ENCODE measurements around the gene CNTNAP5.

Gene CNTNAP5

DNA sequence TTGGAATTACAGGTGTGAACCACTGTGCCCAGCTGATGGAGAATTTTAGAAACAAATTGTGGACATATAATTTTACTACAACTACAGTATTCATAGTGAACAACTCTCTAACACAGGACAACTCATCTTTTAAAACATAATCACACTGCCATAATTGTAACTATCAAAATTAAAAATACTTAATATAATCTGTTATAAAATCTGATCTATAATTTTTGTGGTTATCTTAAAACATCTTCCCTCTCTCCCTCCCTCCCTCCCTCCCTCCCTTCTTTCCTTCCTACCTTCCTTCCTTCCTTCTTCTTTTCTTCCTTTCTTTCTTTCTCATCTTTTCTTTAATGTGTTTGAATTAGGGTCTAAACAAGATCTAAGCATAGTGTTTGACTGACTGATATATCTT, 577.7 kb downstream of the CNTNAP5 start:
- H3K36me3 ChIP-seq (ENCODE audit: insufficient read depth, insufficient read length, low read length): no peaks in the 10 kb centered on the region
- H3K4me3 ChIP-seq (ENCODE audit: insufficient read length, low read depth): no peak overlapping the region
- no peaks in the 10 kb centered on the region for H3K27me3 ChIP-seq (ENCODE audit: insufficient read depth, insufficient read length)
- H3K4me1 ChIP-seq (ENCODE audit: insufficient read depth, insufficient read length): no peaks in the 10 kb centered on the region
- no peak overlapping the region for H3K9ac ChIP-seq (ENCODE audit: insufficient read length, low read depth)
- 0 out of 2 replicates have a peak, but pooled peaks cover 8% of the 10 kb centered on the region for H3K9me3 ChIP-seq (ENCODE audit: insufficient read depth, low read length)
- DNase-seq (ENCODE audit: low read depth, low spot score): no peak
- TF ChIP-seq ZNF274 (IDR thresholded peaks at IDR 0.05; ENCODE audit: low read depth, low read length): no peak
- TF ChIP-seq YY1 (IDR thresholded peaks at IDR 0.05; ENCODE audit: insufficient read depth, insufficient read length): no peak
- no peak for TF ChIP-seq SUZ12 (IDR thresholded peaks at IDR 0.05; ENCODE audit: extremely low read depth, insufficient read depth, insufficient read length)

DNA sequence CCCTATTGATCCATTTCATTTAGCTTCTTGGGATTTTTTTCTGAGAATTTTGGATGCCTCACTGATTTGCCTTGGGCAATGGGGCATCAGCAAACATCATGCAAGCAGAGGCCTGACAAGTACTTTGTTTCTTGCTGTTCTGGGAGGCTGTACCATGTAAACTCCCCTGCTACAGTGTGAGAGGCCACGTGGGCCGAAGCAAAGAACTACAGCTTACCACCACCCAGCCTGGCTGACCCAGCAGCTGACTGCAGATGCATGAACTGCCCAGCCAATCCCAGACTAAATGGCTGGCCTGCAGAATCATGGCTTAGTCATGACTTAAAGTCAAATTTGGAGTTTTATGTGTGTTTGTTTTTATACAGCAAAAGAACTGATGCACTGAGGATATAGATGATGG, 579.9 kb downstream of the CNTNAP5 start:
- TF ChIP-seq YY1 (IDR thresholded peaks at IDR 0.05; ENCODE audit: insufficient read depth, insufficient read length): no peak
- no peak for TF ChIP-seq ZNF274 (IDR thresholded peaks at IDR 0.05; ENCODE audit: low read depth, low read length)
- TF ChIP-seq SUZ12 (IDR thresholded peaks at IDR 0.05; ENCODE audit: extremely low read depth, insufficient read depth, insufficient read length): no peak
- H3K9ac ChIP-seq (ENCODE audit: insufficient read length, low read depth): no peak overlapping the region

DNA sequence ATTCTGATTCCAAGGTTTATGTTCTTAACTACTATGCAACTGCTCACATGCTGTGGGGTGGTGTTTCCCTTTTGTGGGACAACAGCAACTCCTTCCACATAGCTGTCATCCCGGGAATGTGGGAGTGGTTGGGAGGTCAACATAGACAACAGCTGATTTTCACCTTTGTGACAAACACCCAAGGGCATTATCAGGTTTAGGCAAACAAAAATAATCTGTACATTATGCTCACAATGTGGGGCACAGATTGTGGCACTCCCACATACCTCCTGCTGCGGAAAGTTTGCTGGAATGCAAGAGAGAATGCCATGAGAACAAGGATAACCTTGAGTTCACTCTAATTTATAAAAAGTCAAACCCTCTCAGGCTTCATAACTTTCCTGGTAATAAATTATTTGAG, 582.6 kb downstream of the CNTNAP5 start:
- Histone ChIP-seq H3K4me1 (ENCODE audit: insufficient read depth, insufficient read length) (no peaks in the 10 kb centered on the region), H3K36me3 (ENCODE audit: insufficient read depth, insufficient read length, low read length) (no peaks in the 10 kb centered on the region), H3K27me3 (ENCODE audit: insufficient read depth, insufficient read length) (no peaks in the 10 kb centered on the region), H3K4me3 (ENCODE audit: insufficient read length, low read depth) (no peak overlapping the region), H3K9me3 (ENCODE audit: insufficient read depth, low read length) (no peaks in the 10 kb centered on the region), H3K9ac (ENCODE audit: insufficient read length, low read depth) (no peak overlapping the region)
- no peak for DNase-seq (ENCODE audit: low read depth, low spot score)
- TF ChIP-seq SUZ12 (IDR thresholded peaks at IDR 0.05; ENCODE audit: extremely low read depth, insufficient read depth, insufficient read length): no peak
- TF ChIP-seq YY1 (IDR thresholded peaks at IDR 0.05; ENCODE audit: insufficient read depth, insufficient read length): no peak
- TF ChIP-seq ZNF274 (IDR thresholded peaks at IDR 0.05; ENCODE audit: low read depth, low read length): no peak

More for the DNA sequence above, 579.9 kb downstream of the CNTNAP5 start:
- H3K27me3 ChIP-seq (ENCODE audit: insufficient read depth, insufficient read length): no peaks in the 10 kb centered on the region
- no peaks in the 10 kb centered on the region for H3K36me3 ChIP-seq (ENCODE audit: insufficient read depth, insufficient read length, low read length)
- DNase-seq (ENCODE audit: low read depth, low spot score): no peak
- 0 out of 2 replicates have a peak, but pooled peaks cover 3% of the 10 kb centered on the region for H3K9me3 ChIP-seq (ENCODE audit: insufficient read depth, low read length)
- no peaks in the 10 kb centered on the region for H3K4me1 ChIP-seq (ENCODE audit: insufficient read depth, insufficient read length)
- H3K4me3 ChIP-seq (ENCODE audit: insufficient read length, low read depth): no peak overlapping the region

DNA sequence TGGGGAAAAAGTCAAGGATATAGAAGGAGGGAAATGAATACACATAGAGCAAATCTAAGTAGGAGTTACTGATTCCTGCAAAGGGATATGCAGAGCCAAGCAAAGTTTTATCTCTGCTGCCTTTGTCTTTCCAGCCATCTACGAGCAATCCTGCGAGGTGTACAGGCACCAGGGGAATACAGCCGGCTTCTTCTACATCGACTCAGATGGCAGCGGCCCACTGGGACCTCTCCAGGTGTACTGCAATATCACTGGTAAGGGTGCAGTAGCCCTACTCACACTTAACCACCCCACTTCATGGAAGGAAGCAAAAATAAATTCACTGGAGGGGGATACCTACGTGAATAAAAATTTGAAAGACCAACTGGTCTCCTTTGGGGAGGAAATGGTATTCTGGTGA, 584.6 kb downstream of the CNTNAP5 start:
- DNase-seq (ENCODE audit: low read depth, low spot score): no peak
- Histone ChIP-seq H3K36me3 (ENCODE audit: insufficient read depth, insufficient read length, low read length) (no peaks in the 10 kb centered on the region), H3K4me3 (ENCODE audit: insufficient read length, low read depth) (no peak overlapping the region), H3K27me3 (ENCODE audit: insufficient read depth, insufficient read length) (no peaks in the 10 kb centered on the region), H3K9ac (ENCODE audit: insufficient read length, low read depth) (no peak overlapping the region), H3K4me1 (ENCODE audit: insufficient read depth, insufficient read length) (no peaks in the 10 kb centered on the region), H3K9me3 (ENCODE audit: insufficient read depth, low read length) (no peaks in the 10 kb centered on the region)
- no peak for TF ChIP-seq SUZ12 (IDR thresholded peaks at IDR 0.05; ENCODE audit: extremely low read depth, insufficient read depth, insufficient read length)
- no peak for TF ChIP-seq YY1 (IDR thresholded peaks at IDR 0.05; ENCODE audit: insufficient read depth, insufficient read length)
- no peak for TF ChIP-seq ZNF274 (IDR thresholded peaks at IDR 0.05; ENCODE audit: low read depth, low read length)

DNA sequence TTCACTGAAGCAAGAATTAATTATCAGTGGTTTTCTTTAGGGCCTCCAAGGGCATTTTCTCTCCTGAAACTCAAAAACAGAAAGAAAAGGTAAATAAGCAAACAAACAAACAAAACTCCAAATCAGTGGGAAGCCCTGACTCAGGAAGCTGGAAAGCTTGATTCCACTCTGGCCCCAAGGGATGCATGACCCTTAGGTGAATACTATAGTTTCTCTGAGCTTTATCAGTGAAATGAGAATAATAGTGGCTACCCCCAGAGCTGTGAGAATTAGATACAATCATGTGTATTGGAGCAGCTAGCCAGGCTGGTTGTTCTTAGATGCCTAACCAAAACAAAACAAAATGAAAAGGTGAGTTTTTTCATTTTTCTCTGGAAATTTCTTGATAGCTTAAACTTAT, 585.1 kb downstream of the CNTNAP5 start:
- DNase-seq (ENCODE audit: low read depth, low spot score): no peak
- TF ChIP-seq ZNF274 (IDR thresholded peaks at IDR 0.05; ENCODE audit: low read depth, low read length) (no peak), YY1 (IDR thresholded peaks at IDR 0.05; ENCODE audit: insufficient read depth, insufficient read length) (no peak), SUZ12 (IDR thresholded peaks at IDR 0.05; ENCODE audit: extremely low read depth, insufficient read depth, insufficient read length) (no peak)
- H3K9ac ChIP-seq (ENCODE audit: insufficient read length, low read depth): no peak overlapping the region
- H3K4me3 ChIP-seq (ENCODE audit: insufficient read length, low read depth): no peak overlapping the region
- H3K9me3 ChIP-seq (ENCODE audit: insufficient read depth, low read length): no peaks in the 10 kb centered on the region
- no peaks in the 10 kb centered on the region for H3K36me3 ChIP-seq (ENCODE audit: insufficient read depth, insufficient read length, low read length)
- no peaks in the 10 kb centered on the region for H3K4me1 ChIP-seq (ENCODE audit: insufficient read depth, insufficient read length)
- no peaks in the 10 kb centered on the region for H3K27me3 ChIP-seq (ENCODE audit: insufficient read depth, insufficient read length)

DNA sequence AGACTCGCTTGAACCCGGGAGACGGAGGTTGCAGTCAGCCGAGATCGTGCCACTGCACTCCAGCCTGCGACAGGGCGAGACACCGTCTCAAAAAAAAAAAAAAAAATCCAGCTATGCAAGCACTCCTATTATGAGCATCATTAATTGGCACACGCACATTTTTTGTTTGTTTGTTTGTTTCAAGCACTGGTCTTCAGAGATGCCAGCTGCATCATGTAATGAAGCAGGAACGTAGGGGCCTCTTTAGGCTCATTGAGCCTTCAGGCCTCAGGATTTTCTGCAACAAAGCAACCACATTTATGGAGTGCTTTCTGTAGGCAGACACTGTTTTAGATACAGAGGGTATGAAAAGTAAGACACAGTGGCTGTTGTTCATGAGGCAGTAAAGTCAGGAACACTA, 585.8 kb downstream of the CNTNAP5 start:
- DNase-seq (ENCODE audit: low read depth, low spot score): no peak
- Histone ChIP-seq H3K4me1 (ENCODE audit: insufficient read depth, insufficient read length) (no peaks in the 10 kb centered on the region), H3K9me3 (ENCODE audit: insufficient read depth, low read length) (no peaks in the 10 kb centered on the region), H3K27me3 (ENCODE audit: insufficient read depth, insufficient read length) (no peaks in the 10 kb centered on the region), H3K4me3 (ENCODE audit: insufficient read length, low read depth) (no peak overlapping the region), H3K36me3 (ENCODE audit: insufficient read depth, insufficient read length, low read length) (no peaks in the 10 kb centered on the region), H3K9ac (ENCODE audit: insufficient read length, low read depth) (no peak overlapping the region)
- TF ChIP-seq SUZ12 (IDR thresholded peaks at IDR 0.05; ENCODE audit: extremely low read depth, insufficient read depth, insufficient read length) (no peak), YY1 (IDR thresholded peaks at IDR 0.05; ENCODE audit: insufficient read depth, insufficient read length) (no peak), ZNF274 (IDR thresholded peaks at IDR 0.05; ENCODE audit: low read depth, low read length) (no peak)

DNA sequence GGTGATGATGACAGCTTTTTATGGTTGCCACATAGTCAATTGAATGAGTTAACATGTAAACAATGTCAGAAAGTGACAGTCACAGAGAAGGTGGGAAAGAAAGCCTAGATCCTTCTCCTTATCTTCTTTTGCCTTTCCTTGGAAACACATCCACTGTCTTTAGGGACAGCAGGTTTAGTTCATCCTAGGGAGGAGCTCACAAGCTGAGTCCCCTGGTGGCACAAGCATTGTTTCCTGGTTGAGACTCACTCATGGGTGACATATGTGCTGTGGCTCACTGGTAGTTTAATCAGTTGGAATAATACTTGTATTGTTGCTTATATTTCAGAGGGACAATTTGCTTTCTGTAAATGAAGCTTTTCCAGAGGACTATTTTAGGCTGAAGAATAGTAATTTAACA, 598.5 kb downstream of the CNTNAP5 start:
- no peak for DNase-seq (ENCODE audit: low read depth, low spot score)
- TF ChIP-seq ZNF274 (IDR thresholded peaks at IDR 0.05; ENCODE audit: low read depth, low read length) (no peak), SUZ12 (IDR thresholded peaks at IDR 0.05; ENCODE audit: extremely low read depth, insufficient read depth, insufficient read length) (no peak), YY1 (IDR thresholded peaks at IDR 0.05; ENCODE audit: insufficient read depth, insufficient read length) (no peak)
- H3K27me3 ChIP-seq (ENCODE audit: insufficient read depth, insufficient read length): no peaks in the 10 kb centered on the region
- H3K4me3 ChIP-seq (ENCODE audit: insufficient read length, low read depth): no peak overlapping the region
- no peaks in the 10 kb centered on the region for H3K9me3 ChIP-seq (ENCODE audit: insufficient read depth, low read length)
- no peaks in the 10 kb centered on the region for H3K36me3 ChIP-seq (ENCODE audit: insufficient read depth, insufficient read length, low read length)
- H3K4me1 ChIP-seq (ENCODE audit: insufficient read depth, insufficient read length): no peaks in the 10 kb centered on the region
- H3K9ac ChIP-seq (ENCODE audit: insufficient read length, low read depth): no peak overlapping the region
